Liver (tissue), 3 donors: ENCODE measurements around the gene NUP107.

Experiments
- ATF3 ChIP-seq: IDR thresholded peaks from 2 replicates; pipeline ENCODE4 v1.6.1; 2016; ENCODE audit warnings: antibody characterized with exemption
- CTCF ChIP-seq: fragments of 150-350 bp; IDR thresholded peaks from 2 replicates; pipeline ENCODE4 v1.5.1; 2017; ENCODE audit warnings: improper control_type of control experiment, low read depth, low read length; ENCODE audit not compliant: missing input control
- FOXA2 ChIP-seq: IDR thresholded peaks from 2 replicates; pipeline ENCODE4 v1.6.1; 2016; ENCODE audit warnings: antibody characterized with exemption
- GABPA ChIP-seq, 2 donors: IDR thresholded peaks in 1 of 2; conservative IDR thresholded peaks in 1 of 2; 2 replicates each; pipeline ENCODE4 v1.6.1; 2016; ENCODE audit warnings: antibody characterized with exemption in 2 of 2, mild to moderate bottlenecking in 1 of 2, moderate library complexity in 1 of 2
- MAX ChIP-seq: IDR thresholded peaks from 2 replicates; pipeline ENCODE4 v1.6.1; 2016; ENCODE audit warnings: antibody characterized with exemption
- YY1 ChIP-seq: IDR thresholded peaks from 2 replicates; pipeline ENCODE4 v1.6.1; 2016; ENCODE audit warnings: antibody characterized with exemption, mild to moderate bottlenecking
- ZBTB33 ChIP-seq: IDR thresholded peaks from 2 replicates; pipeline ENCODE4 v1.6.1; 2016; ENCODE audit warnings: antibody characterized with exemption
- donor health status: healthy.
- donor health status: healthy.

- no peak for TF ChIP-seq YY1
- TF ChIP-seq CTCF, result no peak
- TF ChIP-seq ATF3, result no peak
- TF ChIP-seq GABPA (IDR thresholded peaks at IDR 0.05 in 1 of 2, conservative IDR thresholded peaks at IDR 0.05 in 1 of 2), result no peak
- no peak for TF ChIP-seq FOXA2
- no peak for TF ChIP-seq MAX
- no peak for TF ChIP-seq ZBTB33
These were observed 59.9 kb downstream of the NUP107 start for GRCh38 chr12:68746572-68747180.
